ENCODE measurements around the gene FOXA2. TPM values are rescaled to one million over a fixed set of nuclear protein-coding genes. Genes with fewer than 3 reads are reported as not detected.

The FOXA2 gene
- total RNA-seq, 1 experiment from 2014 or later = 14.4 TPM

DNA sequence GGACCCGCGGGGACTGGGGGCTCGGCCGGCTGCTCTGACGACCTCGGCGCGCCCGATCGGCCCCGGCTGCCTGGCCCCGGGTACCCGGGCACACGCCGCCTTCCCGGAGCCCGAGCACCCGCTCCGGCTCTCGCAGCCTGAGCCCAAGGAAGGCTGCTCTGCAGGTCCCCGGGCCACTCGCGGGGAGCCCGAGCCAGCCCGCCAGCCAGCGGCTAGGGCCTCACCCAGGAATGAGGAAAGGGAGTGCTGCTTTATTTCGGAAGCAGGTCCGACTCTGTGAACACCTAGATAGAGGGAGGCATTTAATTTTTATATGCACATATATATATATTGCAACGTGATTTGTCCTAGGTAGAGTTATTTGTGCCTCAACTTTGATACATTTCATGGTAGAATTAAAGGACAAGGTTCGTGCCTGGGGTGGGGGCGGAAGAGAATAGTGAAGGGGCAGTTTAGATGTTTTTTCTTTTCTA lies 15.5 kb downstream of the FOXA2 start:
- intact Hi-C loops (cut with micrococcal nuclease) = no loop called here
- no peaks in the 10 kb centered on the region for H4K20me1 ChIP-seq (ENCODE audit: low read length)
- no peaks in the 10 kb centered on the region for H3K9me2 ChIP-seq (replicated peaks; ENCODE audit: low read length)
- peaks cover 11% of the 10 kb centered on the region; the same call in 1 of the 2 replicates for H3K27me3 ChIP-seq (ENCODE audit: low read length)
- no peak overlapping the region for H3K4me3 ChIP-seq (ENCODE audit: low read length)
- no peaks in the 10 kb centered on the region for H3F3A ChIP-seq (ENCODE audit: low read length, unreplicated experiment)
- ATAC-seq (no peak), DNase-seq (no peak)
- no TSS peak for BruUV-seq (replicated peaks)
- H3K4me2 ChIP-seq (ENCODE audit: low read length) = no peak overlapping the region
- H2AFZ ChIP-seq (ENCODE audit: low read length) = no peak overlapping the region
- no peaks in the 10 kb centered on the region for H3K9me3 ChIP-seq (ENCODE audit: low read length)
- ChIA-PET POLR2A (ENCODE audit: unreplicated experiment) (no interaction called here), CTCF (no interaction called here)
- TF ChIP-seq CTCF (conservative IDR thresholded peaks at IDR 0.05; ENCODE audit: low read depth, low read length) = no peak
- TF ChIP-seq EZH2phosphoT487 (IDR thresholded peaks at IDR 0.05; ENCODE audit: borderline replicate concordance, low read length) = no peak
- no peak for TF ChIP-seq EZH2 (IDR thresholded peaks at IDR 0.05; ENCODE audit: low read length, unreplicated experiment)
- H3K27ac ChIP-seq (ENCODE audit: low read length) = no peak overlapping the region
- H3K36me3 ChIP-seq (ENCODE audit: low read depth, low read length) = no peaks in the 10 kb centered on the region
- H3K4me1 ChIP-seq (ENCODE audit: insufficient read depth, low read length) = no peaks in the 10 kb centered on the region
- no peak overlapping the region for H3K9ac ChIP-seq (ENCODE audit: low read length)
- H3K79me2 ChIP-seq (ENCODE audit: low read length) = no peaks in the 10 kb centered on the region

- Histone ChIP-seq H3K4me2 (ENCODE audit: low read length) (no peak overlapping the region), H4K20me1 (ENCODE audit: low read length) (no peaks in the 10 kb centered on the region), H2AFZ (ENCODE audit: low read length) (no peak overlapping the region), H3K9me2 (replicated peaks; ENCODE audit: low read length) (no peaks in the 10 kb centered on the region), H3K27ac (ENCODE audit: low read length) (no peak overlapping the region), H3K27me3 (ENCODE audit: low read length) (peaks cover 17% of the 10 kb centered on the region; the same call in 1 of the 2 replicates), H3K79me2 (ENCODE audit: low read length) (no peaks in the 10 kb centered on the region), H3K36me3 (ENCODE audit: low read depth, low read length) (no peaks in the 10 kb centered on the region), H3K4me1 (ENCODE audit: insufficient read depth, low read length) (no peaks in the 10 kb centered on the region), H3K9ac (ENCODE audit: low read length) (no peak overlapping the region), H3K4me3 (ENCODE audit: low read length) (no peak overlapping the region), H3F3A (ENCODE audit: low read length, unreplicated experiment) (no peaks in the 10 kb centered on the region), H3K9me3 (ENCODE audit: low read length) (no peaks in the 10 kb centered on the region)
- no TSS peak for BruUV-seq (replicated peaks)
- intact Hi-C loops (cut with micrococcal nuclease) = no loop called here
- TF ChIP-seq EZH2phosphoT487 (IDR thresholded peaks at IDR 0.05; ENCODE audit: borderline replicate concordance, low read length) (no peak), CTCF (conservative IDR thresholded peaks at IDR 0.05; ENCODE audit: low read depth, low read length) (no peak), EZH2 (IDR thresholded peaks at IDR 0.05; ENCODE audit: low read length, unreplicated experiment) (no peak)
- DNase-seq = no peak
- CTCF ChIA-PET = no interaction called here
- POLR2A ChIA-PET (ENCODE audit: unreplicated experiment) = no interaction called here
- ATAC-seq = no peak
These were observed 16.2 kb downstream of the FOXA2 start for GRCh38 chr20:22567944-22568871.

Data from PC-3 (cell line).